OCI-LY7 (cell line): ENCODE measurements around the gene ARHGEF4. TPM values are rescaled to one million over a fixed set of nuclear protein-coding genes. Genes with fewer than 3 reads are reported as not detected.

Source experiments
- BruUV-seq: library from RNA; stranded (reverse); fragments of 400-500 nt; replicated peaks from 2 replicates; lab custom pipeline; 2021; lab: Mats Ljungman, UMichigan
- CTCF ChIA-PET: fragments of 300-600 bp; sonication (Branson Sonifier 250); formaldehyde crosslinking; loops from one replicate; lab custom pipeline; 2022; ENCODE audit warnings: antibody characterized with exemption; ENCODE audit not compliant: unreplicated experiment; lab: Charles Lee
- POLR2A ChIA-PET: fragments of 300-600 bp; sonication (Branson Sonifier 250); formaldehyde crosslinking; loops from one replicate; lab custom pipeline; 2022; ENCODE audit warnings: antibody characterized with exemption; lab: Charles Lee
- DNase-seq: peaks from one replicate; pipeline ENCODE4 v3.0.0-alpha.2; 2015; ENCODE audit warnings: low spot score
- H2AFZ ChIP-seq: fragments of 200-600 bp; sonication (generic), shearing (Covaris generic); 2 replicates; pipeline ENCODE4 v1.6.1; 2014; ENCODE audit warnings: mild to moderate bottlenecking, antibody characterized with exemption, low read length, moderate library complexity
- H3K27ac ChIP-seq: fragments of 200-600 bp; sonication (generic); 2 replicates; pipeline ENCODE4 v1.5.1; 2014; ENCODE audit warnings: mixed run types, low read depth, mild to moderate bottlenecking, moderate library complexity, low read length, inconsistent platforms; ENCODE audit not compliant: poor library complexity, severe bottlenecking
- H3K36me3 ChIP-seq: fragments of 200-600 bp; sonication (generic); 2 replicates; pipeline ENCODE4 v1.6.1; 2014; ENCODE audit warnings: mild to moderate bottlenecking, antibody characterized with exemption, low read length, moderate library complexity, mixed read lengths; ENCODE audit not compliant: insufficient read depth
- H3K4me1 ChIP-seq: fragments of 200-600 bp; sonication (generic); 2 replicates; pipeline ENCODE4 v1.5.1; 2014; ENCODE audit warnings: mild to moderate bottlenecking, low read length; ENCODE audit not compliant: insufficient read depth, poor library complexity, severe bottlenecking
- H3K4me2 ChIP-seq: fragments of 200-600 bp; sonication (generic); 2 replicates; pipeline ENCODE4 v1.6.1; 2014; ENCODE audit warnings: mild to moderate bottlenecking, low read length
- H3K4me3 ChIP-seq: fragments of 200-600 bp; sonication (generic); 2 replicates; pipeline ENCODE4 v1.5.1; 2014; ENCODE audit warnings: mild to moderate bottlenecking, low read depth, low read length; ENCODE audit not compliant: poor library complexity, severe bottlenecking
- H3K79me2 ChIP-seq: fragments of 200-600 bp; sonication (generic); 2 replicates; pipeline ENCODE4 v1.6.1; 2016; ENCODE audit warnings: low read depth, mild to moderate bottlenecking, low read length, moderate library complexity, mixed read lengths; ENCODE audit not compliant: insufficient read depth
- H3K9me2 ChIP-seq: fragments of 200-600 bp; sonication (generic); 2 replicates; pipeline ENCODE4 v1.6.1; 2016; ENCODE audit warnings: mild to moderate bottlenecking, low read length, mixed read lengths; ENCODE audit not compliant: insufficient read depth
- H3K9me3 ChIP-seq: fragments of 200-600 bp; sonication (generic); 2 replicates; pipeline ENCODE4 v1.6.1; 2014; ENCODE audit warnings: mild to moderate bottlenecking, mixed run types, low read length, mixed read lengths
- H4K20me1 ChIP-seq: fragments of 200-600 bp; sonication (generic); 2 replicates; pipeline ENCODE4 v1.6.1; 2014; ENCODE audit warnings: mild to moderate bottlenecking, antibody characterized with exemption, low read length, moderate library complexity, mixed read lengths; ENCODE audit not compliant: insufficient read depth
- CTCF ChIP-seq: fragments of 200-600 bp; sonication (generic); conservative IDR thresholded peaks from 2 replicates; pipeline ENCODE4 v1.5.1; 2014; ENCODE audit warnings: mild to moderate bottlenecking, antibody characterized with exemption, low read length, moderate library complexity, mixed read lengths
- EZH2phosphoT487 ChIP-seq: fragments of 200-600 bp; sonication (generic); IDR thresholded peaks from 2 replicates; pipeline ENCODE4 v1.6.1; 2018; ENCODE audit warnings: low read depth, borderline replicate concordance, mild to moderate bottlenecking, mixed run types, antibody characterized with exemption, low read length, moderate library complexity, mixed read lengths
- intact Hi-C: fragments of 100-400 bp; cut with micrococcal nuclease; formaldehyde crosslinking; loops from one replicate; pipeline ENCODE4 v1.10.0; 2022; ENCODE audit not compliant: unreplicated experiment
- total RNA-seq, 2 experiments: library from RNA; depleted of rRNA in 1 of 2; stranded (reverse); fragments of >200 nt in 1 of 2; shearing (Covaris generic) in 1 of 2; gene quantifications; 2 replicates each; pipeline ENCODE4 v1.2.3, GENCODE V29; 2014 to 2022

The ARHGEF4 gene
- total RNA-seq, 2 experiments from 2014 or later = 1.1 to 1.7 TPM

GRCh38 chr2:130930740-130931659 lies 94.3 kb downstream of the ARHGEF4 start:
- Histone ChIP-seq H3K36me3 (no peaks in the 10 kb centered on the region), H3K27ac (no peak overlapping the region), H3K9me2 (no peaks in the 10 kb centered on the region), H3K4me1 (no peaks in the 10 kb centered on the region), H3K79me2 (no peaks in the 10 kb centered on the region), H3K4me2 (no peak overlapping the region), H3K4me3 (no peak overlapping the region), H3K9me3 (no peaks in the 10 kb centered on the region), H4K20me1 (no peaks in the 10 kb centered on the region), H2AFZ (no peak overlapping the region)
- intact Hi-C loops = no loop called here
- DNase-seq = no peak
- POLR2A ChIA-PET = no interaction called here
- BruUV-seq = no TSS peak
- CTCF ChIA-PET = no interaction called here
- TF ChIP-seq CTCF (no peak), EZH2phosphoT487 (no peak)

GRCh38 chr2:130933501-130933900 lies 96.8 kb downstream of the ARHGEF4 start:
- TF ChIP-seq EZH2phosphoT487 (no peak), CTCF (no peak)
- no peaks in the 10 kb centered on the region for H3K79me2 ChIP-seq
- no peak overlapping the region for H3K4me2 ChIP-seq
- ChIA-PET POLR2A (no interaction called here), CTCF (no interaction called here)
- no peaks in the 10 kb centered on the region for H3K9me2 ChIP-seq
- no peak for DNase-seq
- no peaks in the 10 kb centered on the region for H3K9me3 ChIP-seq
- no TSS peak for BruUV-seq
- H3K36me3 ChIP-seq = no peaks in the 10 kb centered on the region
- H3K4me1 ChIP-seq = no peaks in the 10 kb centered on the region
- no peaks in the 10 kb centered on the region for H4K20me1 ChIP-seq
- H3K4me3 ChIP-seq = no peak overlapping the region
- H2AFZ ChIP-seq = no peak overlapping the region
- intact Hi-C loops = no loop called here
- no peak overlapping the region for H3K27ac ChIP-seq

- Histone ChIP-seq H4K20me1 (no peaks in the 10 kb centered on the region), H3K79me2 (no peaks in the 10 kb centered on the region), H3K36me3 (no peaks in the 10 kb centered on the region), H3K9me2 (no peaks in the 10 kb centered on the region), H3K27ac (no peak overlapping the region), H2AFZ (no peak overlapping the region), H3K9me3 (no peaks in the 10 kb centered on the region), H3K4me1 (no peaks in the 10 kb centered on the region), H3K4me2 (no peak overlapping the region), H3K4me3 (no peak overlapping the region)
- intact Hi-C loops = no loop called here
- TF ChIP-seq EZH2phosphoT487 (no peak), CTCF (no peak)
- DNase-seq = no peak
- BruUV-seq = no TSS peak
- ChIA-PET CTCF (no interaction called here), POLR2A (interaction anchor here (0.6 kb wide), 1 partner anchor 698 kb away, joined by 3 read pairs; no protein-coding TSS in a partner anchor)
Observed at GRCh38 chr2:130936451-130936850, 99.7 kb downstream of the ARHGEF4 start.
